Neural cell (in vitro differentiated cells): ENCODE data around the gene RIC8B.

Experiments used
- EP300 ChIP-seq: fragments of 450-650 bp; conservative IDR thresholded peaks from 2 replicates; pipeline ENCODE4 v1.6.1; 2014; ENCODE audit warnings: antibody characterized with exemption, mild to moderate bottlenecking, moderate library complexity; ENCODE audit not compliant: poor library complexity, severe bottlenecking
- EZH2 ChIP-seq: fragments of 200-600, 300-800 bp; shearing (Covaris generic), sonication (generic); IDR thresholded peaks from 2 replicates; pipeline ENCODE4 v1.6.1; 2014; ENCODE audit warnings: antibody characterized with exemption, low read length, borderline replicate concordance, mild to moderate bottlenecking; ENCODE audit not compliant: insufficient read depth, poor library complexity, severe bottlenecking
- MXI1 ChIP-seq: fragments of 450-650 bp; conservative IDR thresholded peaks from 2 replicates; pipeline ENCODE4 v1.6.1; 2014; ENCODE audit warnings: antibody characterized with exemption, mild to moderate bottlenecking; ENCODE audit not compliant: poor library complexity, severe bottlenecking
- POLR2AphosphoS5 ChIP-seq: IDR thresholded peaks from 2 replicates; pipeline ENCODE4 v1.6.1; 2012
- RAD21 ChIP-seq: fragments of 450-650 bp; conservative IDR thresholded peaks from 2 replicates; pipeline ENCODE4 v1.6.1; 2014; ENCODE audit warnings: antibody characterized with exemption, mild to moderate bottlenecking, moderate library complexity
- SMC3 ChIP-seq: fragments of 450-650 bp; conservative IDR thresholded peaks from 2 replicates; pipeline ENCODE4 v1.6.1; 2014; ENCODE audit warnings: antibody characterized with exemption, mild to moderate bottlenecking, moderate library complexity; ENCODE audit not compliant: poor library complexity
- TAF1 ChIP-seq: IDR thresholded peaks from 2 replicates; pipeline ENCODE4 v1.6.1; 2012; ENCODE audit warnings: low read depth
- TF ChIP-seq, protein P1 (sequence below): fragments of 450-650 bp; IDR thresholded peaks from 2 replicates; pipeline ENCODE4 v1.5.1; 2014; ENCODE audit warnings: antibody characterized with exemption, mild to moderate bottlenecking, moderate library complexity; ENCODE audit not compliant: poor library complexity, severe bottlenecking
- TF ChIP-seq, protein P2 (sequence below): IDR thresholded peaks from 2 replicates; pipeline ENCODE4 v1.6.1; 2012; ENCODE audit warnings: borderline replicate concordance

DNA sequence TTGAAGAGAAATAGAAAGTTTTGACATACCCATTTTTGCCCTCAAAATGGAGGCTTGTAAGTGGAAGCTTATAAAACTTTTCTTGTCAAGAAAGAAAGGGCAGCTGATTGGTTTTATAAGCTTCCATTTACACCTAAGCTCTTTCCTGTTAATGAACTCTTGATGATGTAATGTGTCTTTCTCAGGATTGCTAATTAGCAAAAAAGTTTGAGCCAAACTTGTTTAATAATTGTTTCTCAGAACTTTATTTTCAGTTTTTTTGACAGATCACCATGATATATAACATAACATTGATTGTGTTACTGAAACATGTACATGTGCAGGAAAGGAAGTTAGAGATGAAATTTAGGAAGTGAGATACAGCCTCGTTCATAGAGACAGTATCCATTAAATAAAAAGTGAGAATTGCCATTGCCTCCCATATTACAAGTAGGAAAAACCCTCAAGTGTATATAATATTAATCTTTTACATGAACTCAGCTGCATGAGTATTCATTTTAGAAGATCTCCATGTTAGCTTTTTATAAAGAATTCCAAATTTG, 26.8 kb downstream of the RIC8B start:
- TF ChIP-seq, protein P1, sequence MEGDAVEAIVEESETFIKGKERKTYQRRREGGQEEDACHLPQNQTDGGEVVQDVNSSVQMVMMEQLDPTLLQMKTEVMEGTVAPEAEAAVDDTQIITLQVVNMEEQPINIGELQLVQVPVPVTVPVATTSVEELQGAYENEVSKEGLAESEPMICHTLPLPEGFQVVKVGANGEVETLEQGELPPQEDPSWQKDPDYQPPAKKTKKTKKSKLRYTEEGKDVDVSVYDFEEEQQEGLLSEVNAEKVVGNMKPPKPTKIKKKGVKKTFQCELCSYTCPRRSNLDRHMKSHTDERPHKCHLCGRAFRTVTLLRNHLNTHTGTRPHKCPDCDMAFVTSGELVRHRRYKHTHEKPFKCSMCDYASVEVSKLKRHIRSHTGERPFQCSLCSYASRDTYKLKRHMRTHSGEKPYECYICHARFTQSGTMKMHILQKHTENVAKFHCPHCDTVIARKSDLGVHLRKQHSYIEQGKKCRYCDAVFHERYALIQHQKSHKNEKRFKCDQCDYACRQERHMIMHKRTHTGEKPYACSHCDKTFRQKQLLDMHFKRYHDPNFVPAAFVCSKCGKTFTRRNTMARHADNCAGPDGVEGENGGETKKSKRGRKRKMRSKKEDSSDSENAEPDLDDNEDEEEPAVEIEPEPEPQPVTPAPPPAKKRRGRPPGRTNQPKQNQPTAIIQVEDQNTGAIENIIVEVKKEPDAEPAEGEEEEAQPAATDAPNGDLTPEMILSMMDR = no peak
- TF ChIP-seq POLR2AphosphoS5 (no peak), EZH2 (no peak), TAF1 (no peak), SMC3 (no peak), EP300 (no peak), RAD21 (no peak), MXI1 (no peak)
- TF ChIP-seq, protein P2, sequence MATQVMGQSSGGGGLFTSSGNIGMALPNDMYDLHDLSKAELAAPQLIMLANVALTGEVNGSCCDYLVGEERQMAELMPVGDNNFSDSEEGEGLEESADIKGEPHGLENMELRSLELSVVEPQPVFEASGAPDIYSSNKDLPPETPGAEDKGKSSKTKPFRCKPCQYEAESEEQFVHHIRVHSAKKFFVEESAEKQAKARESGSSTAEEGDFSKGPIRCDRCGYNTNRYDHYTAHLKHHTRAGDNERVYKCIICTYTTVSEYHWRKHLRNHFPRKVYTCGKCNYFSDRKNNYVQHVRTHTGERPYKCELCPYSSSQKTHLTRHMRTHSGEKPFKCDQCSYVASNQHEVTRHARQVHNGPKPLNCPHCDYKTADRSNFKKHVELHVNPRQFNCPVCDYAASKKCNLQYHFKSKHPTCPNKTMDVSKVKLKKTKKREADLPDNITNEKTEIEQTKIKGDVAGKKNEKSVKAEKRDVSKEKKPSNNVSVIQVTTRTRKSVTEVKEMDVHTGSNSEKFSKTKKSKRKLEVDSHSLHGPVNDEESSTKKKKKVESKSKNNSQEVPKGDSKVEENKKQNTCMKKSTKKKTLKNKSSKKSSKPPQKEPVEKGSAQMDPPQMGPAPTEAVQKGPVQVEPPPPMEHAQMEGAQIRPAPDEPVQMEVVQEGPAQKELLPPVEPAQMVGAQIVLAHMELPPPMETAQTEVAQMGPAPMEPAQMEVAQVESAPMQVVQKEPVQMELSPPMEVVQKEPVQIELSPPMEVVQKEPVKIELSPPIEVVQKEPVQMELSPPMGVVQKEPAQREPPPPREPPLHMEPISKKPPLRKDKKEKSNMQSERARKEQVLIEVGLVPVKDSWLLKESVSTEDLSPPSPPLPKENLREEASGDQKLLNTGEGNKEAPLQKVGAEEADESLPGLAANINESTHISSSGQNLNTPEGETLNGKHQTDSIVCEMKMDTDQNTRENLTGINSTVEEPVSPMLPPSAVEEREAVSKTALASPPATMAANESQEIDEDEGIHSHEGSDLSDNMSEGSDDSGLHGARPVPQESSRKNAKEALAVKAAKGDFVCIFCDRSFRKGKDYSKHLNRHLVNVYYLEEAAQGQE = no peak
